Parathyroid adenoma (tissue), 2 donors: ENCODE measurements around the gene IL1RAPL1.

Source experiments
- H2AFZ ChIP-seq: fragments of 300-600 bp; sonication (generic); one replicate; pipeline ENCODE4 v1.7.0; 2017; ENCODE audit warnings: antibody characterized with exemption, mild to moderate bottlenecking
- H3K27ac ChIP-seq: fragments of 300-600 bp; sonication (generic); one replicate; pipeline ENCODE4 v1.7.0; 2017
- H3K27me3 ChIP-seq: fragments of 300-600 bp; sonication (generic); one replicate; pipeline ENCODE4 v1.7.0; 2017; ENCODE audit warnings: low read length; ENCODE audit not compliant: control insufficient read depth, insufficient read depth
- H3K36me3 ChIP-seq: fragments of 300-600 bp; sonication (generic); one replicate; pipeline ENCODE4 v1.7.0; 2017; ENCODE audit warnings: low read length; ENCODE audit not compliant: control insufficient read depth, insufficient read depth
- H3K4me1 ChIP-seq: fragments of 300-600 bp; sonication (generic); one replicate; pipeline ENCODE4 v1.7.0; 2017; ENCODE audit warnings: control low read depth
- H3K4me2 ChIP-seq: fragments of 300-600 bp; sonication (generic); one replicate; pipeline ENCODE4 v1.7.0; 2017; ENCODE audit warnings: low read length
- H3K4me3 ChIP-seq: fragments of 300-600 bp; sonication (generic); one replicate; pipeline ENCODE4 v1.7.0; 2017; ENCODE audit warnings: low read depth, low read length
- H3K79me2 ChIP-seq: fragments of 300-600 bp; sonication (generic); one replicate; pipeline ENCODE4 v1.7.0; 2017; ENCODE audit warnings: control low read depth
- H3K9ac ChIP-seq: fragments of 300-600 bp; sonication (generic); one replicate; pipeline ENCODE4 v1.7.0; 2017; ENCODE audit warnings: mild to moderate bottlenecking
- H3K9me3 ChIP-seq: fragments of 300-600 bp; sonication (generic); one replicate; pipeline ENCODE4 v1.7.0; 2017; ENCODE audit warnings: low read length; ENCODE audit not compliant: control insufficient read depth
- CTCF ChIP-seq: fragments of 300-600 bp; sonication (generic); IDR thresholded peaks from one replicate; pipeline ENCODE4 v1.7.0; 2017; ENCODE audit warnings: antibody characterized with exemption, mild to moderate bottlenecking
- donor health status: primary hyperparathyroidism.

Gene IL1RAPL1

DNA sequence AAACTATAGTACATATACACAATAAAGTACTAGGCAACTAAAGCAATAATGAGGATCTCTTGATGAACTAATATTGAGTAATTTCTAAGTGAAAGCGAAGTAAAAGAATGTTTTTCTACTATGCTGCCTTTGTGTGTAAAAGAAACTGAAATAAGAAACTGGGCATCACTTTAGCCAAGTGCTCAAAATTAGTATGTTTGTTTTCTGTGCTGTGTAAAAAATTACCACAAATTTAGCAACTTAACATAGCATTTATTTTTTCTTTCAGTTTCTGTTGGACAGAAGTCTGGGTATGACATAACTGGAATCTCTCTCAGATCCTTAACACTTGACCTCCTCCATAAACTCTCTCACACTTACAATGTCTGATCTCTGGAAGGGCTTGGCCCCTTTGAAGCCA is 941.0 kb downstream of the IL1RAPL1 start:
- H2AFZ ChIP-seq: no peak overlapping the region
- H3K27me3 ChIP-seq: no peaks in the 10 kb centered on the region
- H3K79me2 ChIP-seq: no peaks in the 10 kb centered on the region
- no peak overlapping the region for H3K4me3 ChIP-seq
- H3K27ac ChIP-seq: no peak overlapping the region
- no peaks in the 10 kb centered on the region for H3K9me3 ChIP-seq
- H3K4me2 ChIP-seq: no peak overlapping the region
- no peak overlapping the region for H3K9ac ChIP-seq
- no peaks in the 10 kb centered on the region for H3K4me1 ChIP-seq
- H3K36me3 ChIP-seq: no peaks in the 10 kb centered on the region
- TF ChIP-seq CTCF: no peak

- no peaks in the 10 kb centered on the region for H3K36me3 ChIP-seq
- no peaks in the 10 kb centered on the region for H3K9me3 ChIP-seq
- H2AFZ ChIP-seq: no peak overlapping the region
- no peak overlapping the region for H3K4me2 ChIP-seq
- no peak overlapping the region for H3K27ac ChIP-seq
- H3K4me1 ChIP-seq: no peaks in the 10 kb centered on the region
- H3K27me3 ChIP-seq: no peaks in the 10 kb centered on the region
- no peaks in the 10 kb centered on the region for H3K79me2 ChIP-seq
- no peak for TF ChIP-seq CTCF
- no peak overlapping the region for H3K4me3 ChIP-seq
- H3K9ac ChIP-seq: no peak overlapping the region
Observed at GRCh38 chrX:29530501-29530900, 943.3 kb downstream of the IL1RAPL1 start.

DNA sequence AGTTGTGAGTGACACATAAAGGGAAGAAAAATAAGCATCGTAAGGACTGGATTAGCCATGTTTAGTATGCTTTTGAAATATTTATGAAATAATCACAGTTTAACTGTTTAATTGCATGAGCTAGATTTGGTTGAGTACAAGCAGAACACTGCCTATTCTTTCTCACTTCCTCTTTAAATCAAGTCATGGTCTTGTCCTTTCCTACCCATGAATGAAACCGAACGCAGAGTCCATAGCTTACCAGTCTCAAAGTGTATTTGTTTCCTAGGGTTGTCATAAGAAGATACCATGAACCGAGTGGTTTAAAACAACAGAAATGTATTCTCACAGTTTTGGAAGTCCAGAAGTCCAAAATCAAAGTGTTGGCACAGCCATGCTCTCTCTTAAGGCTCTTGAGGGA is 944.1 kb downstream of the IL1RAPL1 start:
- no peak overlapping the region for H3K9ac ChIP-seq
- H3K9me3 ChIP-seq: no peaks in the 10 kb centered on the region
- H2AFZ ChIP-seq: no peak overlapping the region
- TF ChIP-seq CTCF: no peak
- H3K36me3 ChIP-seq: no peaks in the 10 kb centered on the region
- H3K4me1 ChIP-seq: no peaks in the 10 kb centered on the region
- H3K79me2 ChIP-seq: no peaks in the 10 kb centered on the region
- H3K27ac ChIP-seq: no peak overlapping the region
- H3K27me3 ChIP-seq: no peaks in the 10 kb centered on the region
- H3K4me2 ChIP-seq: no peak overlapping the region
- no peak overlapping the region for H3K4me3 ChIP-seq

DNA sequence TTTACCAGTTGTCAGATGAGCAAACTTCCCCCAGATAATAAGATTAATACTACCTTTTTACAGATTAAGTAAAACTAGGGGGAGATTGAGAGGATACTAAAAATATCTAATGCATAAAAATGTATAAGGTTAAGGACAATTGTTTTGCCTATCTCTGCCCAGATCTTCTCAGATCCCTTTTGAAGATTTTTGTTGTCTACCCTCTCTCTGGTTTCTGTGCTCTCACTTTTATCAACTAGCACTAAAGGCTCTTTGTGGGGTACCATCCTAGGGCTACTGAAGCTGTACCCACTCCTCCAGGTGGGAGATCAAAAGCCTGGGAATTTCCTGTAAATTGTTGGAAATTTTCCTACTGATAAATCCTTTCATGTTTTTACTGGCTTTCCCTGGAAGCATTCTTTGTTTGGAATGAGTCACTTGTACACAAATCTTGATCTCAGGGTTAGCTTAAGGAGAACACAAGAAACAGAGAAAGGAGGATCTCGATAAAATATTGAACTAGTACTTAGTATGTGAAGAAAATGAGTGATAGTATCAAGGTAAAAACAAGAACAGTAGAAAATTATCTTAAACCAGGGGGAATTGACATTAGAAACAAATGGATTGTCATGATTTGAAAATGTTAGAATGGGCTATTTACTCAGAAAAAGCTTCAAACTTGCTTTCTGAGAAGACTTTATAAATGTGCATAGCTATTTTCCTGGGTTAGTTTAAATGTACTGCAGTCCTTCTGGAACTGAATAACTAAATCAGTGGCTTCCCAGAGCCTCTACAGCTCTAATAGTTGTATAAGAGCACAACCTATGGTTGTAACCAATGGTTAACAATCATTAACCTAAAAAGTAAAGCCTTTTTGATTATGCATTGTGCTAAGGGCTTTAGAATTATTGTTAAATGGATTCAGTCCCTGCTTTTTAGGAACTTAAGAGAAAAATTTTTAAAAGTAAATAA is 948.2 kb downstream of the IL1RAPL1 start:
- H3K9me3 ChIP-seq: no peaks in the 10 kb centered on the region
- H3K27me3 ChIP-seq: no peaks in the 10 kb centered on the region
- no peak overlapping the region for H3K4me3 ChIP-seq
- H3K4me1 ChIP-seq: no peaks in the 10 kb centered on the region
- H3K9ac ChIP-seq: no peak overlapping the region
- no peak for TF ChIP-seq CTCF
- no peaks in the 10 kb centered on the region for H3K79me2 ChIP-seq
- H3K4me2 ChIP-seq: no peak overlapping the region
- H3K36me3 ChIP-seq: no peaks in the 10 kb centered on the region
- no peak overlapping the region for H2AFZ ChIP-seq
- H3K27ac ChIP-seq: no peak overlapping the region

DNA sequence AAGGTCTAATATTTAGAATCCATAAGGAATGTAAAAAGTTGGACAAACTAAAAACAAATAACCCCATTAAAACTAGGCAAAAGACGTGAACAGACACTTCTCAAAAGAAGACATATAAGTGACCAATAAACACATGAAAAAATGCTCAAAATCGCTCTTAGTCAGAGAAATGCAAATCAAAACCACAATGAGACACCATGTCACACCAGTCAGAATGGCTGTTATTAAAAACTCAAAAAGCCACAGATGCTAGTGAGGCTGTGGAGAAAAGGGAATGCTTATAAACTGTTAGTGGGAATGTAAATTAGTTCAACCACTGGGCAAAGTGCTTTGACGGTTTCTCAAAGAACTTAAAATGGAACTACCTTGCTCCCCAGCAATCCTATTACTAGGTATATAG is 953.8 kb downstream of the IL1RAPL1 start:
- H3K4me3 ChIP-seq: no peak overlapping the region
- no peaks in the 10 kb centered on the region for H3K27me3 ChIP-seq
- no peak overlapping the region for H2AFZ ChIP-seq
- no peaks in the 10 kb centered on the region for H3K4me1 ChIP-seq
- no peak for TF ChIP-seq CTCF
- H3K4me2 ChIP-seq: no peak overlapping the region
- no peak overlapping the region for H3K9ac ChIP-seq
- no peak overlapping the region for H3K27ac ChIP-seq
- H3K36me3 ChIP-seq: no peaks in the 10 kb centered on the region
- H3K9me3 ChIP-seq: no peaks in the 10 kb centered on the region
- no peaks in the 10 kb centered on the region for H3K79me2 ChIP-seq
